ENCODE data around the gene FXN.
A peak's percentile ranks its signal among the peaks of the same experiment; 100 is the strongest.
"Not testable (repeated sequence)": the region's sequence is repeated elsewhere in the genome, so short reads cannot be mapped to it uniquely, and the experiment has no call there.

Gene FXN

GRCh38 chr9:69035438-69036308 is at the start of gene FXN:
Gene FXN, plus strand, starts transcription at chr9:69035752. Its CDS starts 31 bp downstream, at chr9:69035783.
- DNase-seq, result peak; percentile 58

- not testable (repeated sequence) for DNase-seq
These were observed 48.6 kb upstream of the FXN start for GRCh38 chr9:68986949-68987348.

GRCh38 chr9:68991457-68991856 is 44.1 kb upstream of the FXN start:
- no peak for DNase-seq

- no peak for DNase-seq
These were observed 39.8 kb upstream of the FXN start for GRCh38 chr9:68995776-68996175.

- no peak for DNase-seq
These were observed 39.1 kb upstream of the FXN start for GRCh38 chr9:68996462-68996861.

- no peak for DNase-seq
These were observed 37.9 kb upstream of the FXN start for GRCh38 chr9:68997666-68998065.

- DNase-seq, result no peak
These were observed 37.2 kb upstream of the FXN start for GRCh38 chr9:68998385-68998784.

GRCh38 chr9:68998812-68999211 is 36.7 kb upstream of the FXN start:
- no peak for DNase-seq

- peak; percentile 52 for DNase-seq
These were observed 36.0 kb upstream of the FXN start for GRCh38 chr9:68999393-69000105.

- DNase-seq, result no peak
These were observed 33.6 kb upstream of the FXN start for GRCh38 chr9:69001921-69002320.

GRCh38 chr9:69003051-69003450 is 32.5 kb upstream of the FXN start:
- DNase-seq, result no peak

- DNase-seq, result no peak
These were observed 30.7 kb upstream of the FXN start for GRCh38 chr9:69004836-69005235.

GRCh38 chr9:69009708-69010107 is 25.8 kb upstream of the FXN start:
- DNase-seq, result no peak

- DNase-seq, result no peak
These were observed 22.7 kb upstream of the FXN start for GRCh38 chr9:69012696-69013381.

- no peak for DNase-seq
These were observed 22.2 kb upstream of the FXN start for GRCh38 chr9:69013382-69013727.

GRCh38 chr9:69014013-69014412 is 21.5 kb upstream of the FXN start, which contains the start of gene PRKACG:
Gene PRKACG, minus strand, starts transcription at chr9:69014113. Its CDS starts 21 bp downstream, at chr9:69014092.
- DNase-seq, result no peak

GRCh38 chr9:69016191-69017096 is 19.1 kb upstream of the FXN start:
- DNase-seq, result no peak

GRCh38 chr9:69018737-69019136 is 16.8 kb upstream of the FXN start:
- DNase-seq, result no peak

GRCh38 chr9:69019808-69020207 is 15.7 kb upstream of the FXN start:
- no peak for DNase-seq

- no peak for DNase-seq
These were observed 15.0 kb upstream of the FXN start for GRCh38 chr9:69020301-69021145.

- peak; percentile 76 for DNase-seq
These were observed 11.9 kb upstream of the FXN start for GRCh38 chr9:69023650-69024049.
